B cell (primary cell): ENCODE results near the gene EPN1. TPM values are rescaled to one million over a fixed set of nuclear protein-coding genes. Genes with fewer than 3 reads are reported as not detected.

Source experiments
- ATAC-seq: fragments of 200-7000 bp; cut with Tn5 transposase; one replicate; pipeline ENCODE4 v1.10.0; 2021; ENCODE audit warnings: low read depth, mild to moderate bottlenecking, moderate number of reproducible peaks, moderate library complexity
- CTCF ChIA-PET: fragments of 350-600 bp; sonication (Branson Sonifier 250); formaldehyde crosslinking; loops from one replicate; lab custom pipeline; 2021; ENCODE audit warnings: antibody characterized with exemption, inconsistent platforms; lab: Charles Lee
- POLR2A ChIA-PET: fragments of 350-600 bp; sonication (Branson Sonifier 250); formaldehyde crosslinking; loops from one replicate; lab custom pipeline; 2021; ENCODE audit warnings: antibody characterized with exemption; lab: Charles Lee
- DNase-seq: peaks from one replicate; pipeline ENCODE4 v3.0.0; 2013
- H2AFZ ChIP-seq: 2 replicates; pipeline ENCODE4 v1.6.1; 2012; ENCODE audit warnings: mild to moderate bottlenecking, low read depth, low read length; ENCODE audit not compliant: insufficient read depth, poor library complexity, severe bottlenecking
- H3K27ac ChIP-seq, 2 donors: 1 replicate in 1 of 2; 2 replicates in 1 of 2; pipeline ENCODE4 v1.5.1; 2012 to 2013; ENCODE audit warnings: low read length in 2 of 2, mild to moderate bottlenecking in 2 of 2, moderate library complexity in 1 of 2
- H3K27me3 ChIP-seq, 4 experiments: fragments of 200-600 bp in 1 of 4; sonication (generic) in 1 of 4; replicated peaks in 1 of 4; 1 replicate in 2 of 4; 2 replicates in 2 of 4; pipeline versions ENCODE4 v1.6.1 to v1.7.0; 2013 to 2016; ENCODE audit warnings: low read length in 3 of 4, mild to moderate bottlenecking in 2 of 4, mixed read lengths in 1 of 4, moderate library complexity in 1 of 4; ENCODE audit not compliant: insufficient read depth in 4 of 4, control insufficient read depth in 3 of 4; ENCODE audit errors: control extremely low read depth in 1 of 4
- H3K36me3 ChIP-seq, 2 experiments: replicated peaks in 1 of 2; 1 replicate in 1 of 2; 2 replicates in 1 of 2; pipeline versions ENCODE4 v1.6.1 to v1.7.1; 2013; ENCODE audit warnings: low read length in 1 of 2; ENCODE audit not compliant: insufficient read depth in 2 of 2, control insufficient read depth in 1 of 2; ENCODE audit errors: control extremely low read depth in 1 of 2, extremely low read depth in 1 of 2
- H3K4me1 ChIP-seq, 2 donors: fragments of 200-600 bp in 1 of 2; sonication (generic) in 1 of 2; 1 replicate in 1 of 2; 2 replicates in 1 of 2; pipeline versions ENCODE4 v1.5.1 to v1.6.1; 2013 to 2017; ENCODE audit warnings: low read length in 2 of 2; ENCODE audit not compliant: control insufficient read depth in 2 of 2, insufficient read depth in 2 of 2
- H3K4me2 ChIP-seq: replicated peaks from 2 replicates; pipeline ENCODE3; 2012; ENCODE audit warnings: mild to moderate bottlenecking, low read depth, low read length; ENCODE audit not compliant: poor library complexity, severe bottlenecking
- H3K4me3 ChIP-seq, 5 experiments: fragments of 200-600 bp in 1 of 5; sonication (generic) in 1 of 5; 1 replicate in 3 of 5; 2 replicates in 2 of 5; pipeline versions ENCODE4 v1.5.1 to v1.7.0; 2011 to 2016; ENCODE audit warnings: low read length in 4 of 5, mild to moderate bottlenecking in 4 of 5, low read depth in 2 of 5, control low read depth in 1 of 5, moderate library complexity in 1 of 5; ENCODE audit not compliant: insufficient read depth in 1 of 5; ENCODE audit errors: control extremely low read depth in 1 of 5, extremely low read depth in 1 of 5
- H3K79me2 ChIP-seq: fragments of 200-600 bp; sonication (generic); one replicate; pipeline ENCODE4 v1.6.0; 2016; ENCODE audit warnings: low read length; ENCODE audit not compliant: control insufficient read depth, insufficient read depth
- H3K9ac ChIP-seq: fragments of 200-600 bp; sonication (generic); 2 replicates; pipeline ENCODE4 v1.6.1; 2017; ENCODE audit warnings: mild to moderate bottlenecking, low read length, moderate library complexity
- H3K9me3 ChIP-seq, 3 donors: one replicate each; pipeline versions ENCODE4 v1.6.1 to v1.7.1; 2013; ENCODE audit warnings: low read length in 2 of 3; ENCODE audit not compliant: control insufficient read depth in 2 of 3, insufficient read depth in 1 of 3; ENCODE audit errors: control extremely low read depth in 1 of 3
- H4K20me1 ChIP-seq: 2 replicates; pipeline ENCODE4 v1.6.0; 2012; ENCODE audit warnings: mild to moderate bottlenecking, low read length; ENCODE audit not compliant: insufficient read depth, control insufficient read depth, poor library complexity, severe bottlenecking
- H3K27ac Mint-ChIP-seq: one replicate; pipeline ENCODE4 v1.8.0; 2021; ENCODE audit warnings: mixed read lengths
- H3K27me3 Mint-ChIP-seq: one replicate; pipeline ENCODE4 v1.8.0; 2021; ENCODE audit warnings: mixed read lengths
- H3K4me1 Mint-ChIP-seq: one replicate; pipeline ENCODE4 v1.8.0; 2021; ENCODE audit warnings: mixed read lengths
- H3K4me3 Mint-ChIP-seq: one replicate; pipeline ENCODE4 v1.8.0; 2021; ENCODE audit warnings: mixed read lengths
- H3K9me3 Mint-ChIP-seq: one replicate; pipeline ENCODE4 v1.8.0; 2022; ENCODE audit warnings: mixed read lengths; ENCODE audit not compliant: insufficient read depth
- CTCF ChIP-seq: fragments of 200-600 bp; IDR thresholded peaks from one replicate; pipeline ENCODE4 v1.8.0; 2022; ENCODE audit warnings: antibody characterized with exemption, mild to moderate bottlenecking
- EZH2 ChIP-seq: IDR thresholded peaks from 2 replicates; pipeline ENCODE4 v1.6.1; 2012; ENCODE audit warnings: borderline replicate concordance, low read depth, mild to moderate bottlenecking, moderate library complexity, low read length; ENCODE audit not compliant: insufficient read depth, poor library complexity, severe bottlenecking
- WGBS: methylation state at CpG from one replicate; pipeline ENCODE4 v1.1.5; 2013; ENCODE audit warnings: missing lambda C conversion rate; ENCODE audit not compliant: insufficient coverage; 5-methylcytosine and 5-hydroxymethylcytosine counted together
- intact Hi-C: fragments of 100-400 bp; cut with micrococcal nuclease; formaldehyde crosslinking; loops from one replicate; pipeline ENCODE4 v1.10.0; 2022
- polyA plus RNA-seq: library from polyadenylated mRNA; depleted of rRNA; stranded (reverse); fragments of >200 nt; gene quantifications from 2 replicates; pipeline ENCODE4 v1.2.3, GENCODE V29; 2012
- total RNA-seq, 2 donors: library from RNA; stranded (reverse); fragments of 120-200 nt in 1 of 2; gene quantifications; 1 replicate in 1 of 2; 2 replicates in 1 of 2; pipeline versions ENCODE4 v1.2.3 to v1.2.4, GENCODE V29; 2013 to 2022

The EPN1 gene
- total and polyA plus RNA-seq, 2 donors (not counting 1 experiment from before 2014, with no cell fraction given), result 54.4 to 63.9 TPM

- Mint-ChIP-seq H3K27ac (no peak overlapping the region), H3K27me3 (no peaks in the 10 kb centered on the region), H3K4me3 (no peak overlapping the region), H3K9me3 (no peaks in the 10 kb centered on the region), H3K4me1 (peaks cover 40% of the 10 kb centered on the region)
- H3K4me1 ChIP-seq, result peaks cover 9 to 33% of the 10 kb centered on the region in 2 donors
- H3K36me3 ChIP-seq, result peaks cover 0 to 85% of the 10 kb centered on the region in 2 experiments
- DNase-seq (no peak), ATAC-seq (no peak)
- WGBS, result 95% methylated on average over 28 of the region's 29 CpGs
- POLR2A ChIA-PET, result no interaction called here
- H3K4me3 ChIP-seq, result no peak overlapping the region
- CTCF ChIA-PET, result no interaction called here
- no peaks in the 10 kb centered on the region for H3K9me3 ChIP-seq
- intact Hi-C loops, result no loop called here
- no peak for TF ChIP-seq CTCF
- TF ChIP-seq EZH2, result no peak
- no peak overlapping the region for H3K4me2 ChIP-seq
- peaks cover 89% of the 10 kb centered on the region for H4K20me1 ChIP-seq
- no peaks in the 10 kb centered on the region for H3K27me3 ChIP-seq
- H3K79me2 ChIP-seq, result peaks cover 84% of the 10 kb centered on the region
- no peak overlapping the region for H3K9ac ChIP-seq
- H3K27ac ChIP-seq, result no peak overlapping the region
- H2AFZ ChIP-seq, result no peak overlapping the region
Measured at GRCh38 chr19:55686311-55687050, 11.5 kb downstream of the EPN1 start.
